ENCODE measurements around the gene LSM8.

Gene LSM8

GRCh38 chr7:118175740-118176139 is 8.2 kb upstream of the LSM8 start:
- TF ChIP-seq, protein P1, sequence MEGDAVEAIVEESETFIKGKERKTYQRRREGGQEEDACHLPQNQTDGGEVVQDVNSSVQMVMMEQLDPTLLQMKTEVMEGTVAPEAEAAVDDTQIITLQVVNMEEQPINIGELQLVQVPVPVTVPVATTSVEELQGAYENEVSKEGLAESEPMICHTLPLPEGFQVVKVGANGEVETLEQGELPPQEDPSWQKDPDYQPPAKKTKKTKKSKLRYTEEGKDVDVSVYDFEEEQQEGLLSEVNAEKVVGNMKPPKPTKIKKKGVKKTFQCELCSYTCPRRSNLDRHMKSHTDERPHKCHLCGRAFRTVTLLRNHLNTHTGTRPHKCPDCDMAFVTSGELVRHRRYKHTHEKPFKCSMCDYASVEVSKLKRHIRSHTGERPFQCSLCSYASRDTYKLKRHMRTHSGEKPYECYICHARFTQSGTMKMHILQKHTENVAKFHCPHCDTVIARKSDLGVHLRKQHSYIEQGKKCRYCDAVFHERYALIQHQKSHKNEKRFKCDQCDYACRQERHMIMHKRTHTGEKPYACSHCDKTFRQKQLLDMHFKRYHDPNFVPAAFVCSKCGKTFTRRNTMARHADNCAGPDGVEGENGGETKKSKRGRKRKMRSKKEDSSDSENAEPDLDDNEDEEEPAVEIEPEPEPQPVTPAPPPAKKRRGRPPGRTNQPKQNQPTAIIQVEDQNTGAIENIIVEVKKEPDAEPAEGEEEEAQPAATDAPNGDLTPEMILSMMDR (IDR thresholded peaks at IDR 0.05), result no peak
- no peaks in the 10 kb centered on the region for H3K36me3 Mint-ChIP-seq (ENCODE audit: low read depth)
- H3K4me1 Mint-ChIP-seq, result no peaks in the 10 kb centered on the region
- no peak overlapping the region for H3K27ac Mint-ChIP-seq
- no peaks in the 10 kb centered on the region for H3K9me3 Mint-ChIP-seq
- no peak for DNase-seq
- no peak overlapping the region for H3K4me3 Mint-ChIP-seq
- no peaks in the 10 kb centered on the region for H3K27me3 Mint-ChIP-seq (ENCODE audit: low read depth, poor library complexity)

DNA sequence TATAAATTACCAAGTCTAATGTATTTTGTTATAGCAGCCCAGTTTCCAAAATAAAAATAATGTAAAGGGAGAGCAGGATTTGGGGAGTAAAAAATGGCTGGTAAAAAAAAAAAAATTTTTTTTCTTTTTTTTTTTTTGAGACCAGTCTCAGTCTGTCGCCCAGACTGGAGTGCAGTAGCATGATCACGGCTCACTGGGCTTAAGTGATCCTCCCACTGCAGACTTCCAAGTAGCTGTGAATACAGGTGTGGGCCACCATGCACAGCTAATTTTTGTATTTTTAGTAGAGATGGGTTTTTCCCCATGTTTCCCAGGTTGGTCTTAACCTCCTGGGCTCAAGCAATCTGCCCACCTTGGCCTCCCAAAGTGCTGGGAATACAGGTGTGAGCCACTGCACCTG is 4.8 kb upstream of the LSM8 start:
- no peak overlapping the region for H3K4me3 Mint-ChIP-seq
- H3K4me1 Mint-ChIP-seq, result peaks cover 17% of the 10 kb centered on the region
- H3K27ac Mint-ChIP-seq, result no peak overlapping the region
- DNase-seq, result no peak
- no peaks in the 10 kb centered on the region for H3K9me3 Mint-ChIP-seq
- TF ChIP-seq, protein P1 (IDR thresholded peaks at IDR 0.05), result no peak
- H3K36me3 Mint-ChIP-seq (ENCODE audit: low read depth), result no peaks in the 10 kb centered on the region
- no peaks in the 10 kb centered on the region for H3K27me3 Mint-ChIP-seq (ENCODE audit: low read depth, poor library complexity)

- peaks cover 35% of the 10 kb centered on the region for H3K4me1 Mint-ChIP-seq
- peak overlapping the region; percentile 100 for H3K27ac Mint-ChIP-seq
- H3K4me3 Mint-ChIP-seq, result peak overlapping the region; percentile 99
- TF ChIP-seq, protein P1 (IDR thresholded peaks at IDR 0.05), result no peak
- DNase-seq, result no peak
- peaks cover 27% of the 10 kb centered on the region for H3K36me3 Mint-ChIP-seq (ENCODE audit: low read depth)
- no peaks in the 10 kb centered on the region for H3K9me3 Mint-ChIP-seq
- H3K27me3 Mint-ChIP-seq (ENCODE audit: low read depth, poor library complexity), result no peaks in the 10 kb centered on the region
Measured at GRCh38 chr7:118182593-118183427, 1.2 kb upstream of the LSM8 start.

GRCh38 chr7:118183428-118183785 is 557 bp upstream of the LSM8 start:
- H3K4me1 Mint-ChIP-seq, result peaks cover 35% of the 10 kb centered on the region
- H3K27ac Mint-ChIP-seq, result peak overlapping the region; percentile 100
- H3K36me3 Mint-ChIP-seq (ENCODE audit: low read depth), result peaks cover 33% of the 10 kb centered on the region
- peak overlapping the region; percentile 99 for H3K4me3 Mint-ChIP-seq
- DNase-seq, result peak; percentile 5
- H3K27me3 Mint-ChIP-seq (ENCODE audit: low read depth, poor library complexity), result no peaks in the 10 kb centered on the region
- TF ChIP-seq, protein P1 (IDR thresholded peaks at IDR 0.05), result no peak
- no peaks in the 10 kb centered on the region for H3K9me3 Mint-ChIP-seq

DNA sequence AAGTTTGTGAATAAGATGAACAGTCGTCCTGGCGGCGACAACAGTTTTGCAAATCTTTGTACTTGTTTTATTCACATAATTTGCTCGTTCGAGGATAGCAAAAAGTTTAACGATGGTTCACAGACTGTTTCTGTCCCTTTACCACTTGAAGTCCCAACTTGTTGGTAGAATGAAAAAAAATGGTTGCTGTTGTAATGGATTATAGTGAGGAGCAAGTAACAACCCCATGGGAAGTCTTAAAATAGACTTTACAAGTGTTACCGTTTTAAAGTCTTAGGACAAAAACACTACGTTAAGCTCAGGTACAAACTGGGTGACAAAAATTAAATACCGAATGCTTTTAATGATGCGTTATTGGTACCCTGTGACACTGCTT is 589 bp downstream of the LSM8 start:
- TF ChIP-seq, protein P1 (IDR thresholded peaks at IDR 0.05), result no peak
- Mint-ChIP-seq H3K4me1 (peaks cover 35% of the 10 kb centered on the region), H3K9me3 (no peaks in the 10 kb centered on the region), H3K36me3 (ENCODE audit: low read depth) (peaks cover 42% of the 10 kb centered on the region), H3K27me3 (ENCODE audit: low read depth, poor library complexity) (no peaks in the 10 kb centered on the region), H3K27ac (peak overlapping the region; percentile 100), H3K4me3 (peak overlapping the region; percentile 99)
- no peak for DNase-seq
